ENCODE measurements around the gene INSR.

DNA sequence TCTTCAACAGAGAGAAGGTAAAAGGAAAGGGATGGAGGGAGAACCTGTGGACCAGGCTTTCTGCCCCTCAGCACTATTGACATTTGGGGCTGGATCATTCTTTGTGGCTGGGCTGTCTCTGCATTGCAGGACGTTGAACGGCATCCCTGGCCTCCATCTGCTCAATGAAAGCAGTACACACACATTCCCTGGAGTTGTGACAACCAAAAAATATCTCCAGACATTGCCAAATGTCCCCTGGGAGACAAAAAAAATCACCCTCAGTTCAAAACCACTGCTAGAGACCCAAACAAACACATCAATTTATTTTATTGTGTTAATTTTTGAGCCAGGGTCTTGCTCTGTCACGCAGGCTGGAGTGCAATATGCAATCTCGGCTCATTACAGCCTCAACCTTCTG is 43.3 kb downstream of the INSR start:
- TF ChIP-seq SUZ12 (IDR thresholded peaks at IDR 0.05): no peak
- TF ChIP-seq SP1 (IDR thresholded peaks at IDR 0.05): no peak
- no peak for TF ChIP-seq FOXM1 (IDR thresholded peaks at IDR 0.05; ENCODE audit: borderline replicate concordance)
- no peak for TF ChIP-seq ZNF384 (IDR thresholded peaks at IDR 0.05)
- no peak for TF ChIP-seq ELF4 (IDR thresholded peaks at IDR 0.05)
- TF ChIP-seq L3MBTL2 (conservative IDR thresholded peaks at IDR 0.05): no peak
